ENCODE results near the gene PHLDB2.

The PHLDB2 gene

DNA sequence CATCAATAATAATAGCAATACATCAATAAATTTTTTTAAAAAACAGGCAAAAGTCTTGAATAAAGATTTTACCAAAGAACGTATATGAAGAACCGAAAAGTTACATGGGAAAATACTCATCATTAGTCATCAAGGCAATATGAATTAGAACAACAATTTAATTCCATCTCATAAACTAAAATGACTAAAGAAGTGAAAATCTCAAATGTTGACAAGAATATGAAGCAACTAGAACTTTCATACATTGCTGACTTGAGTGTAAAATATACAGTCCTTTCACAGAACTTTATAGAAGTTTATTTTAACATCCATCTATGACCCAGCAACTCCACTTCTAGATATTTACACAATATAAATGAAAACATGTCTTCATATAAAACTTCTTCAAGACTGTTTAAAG, 84.5 kb downstream of the PHLDB2 start:
- H3K4me3 Mint-ChIP-seq, result no peak overlapping the region
- no peaks in the 10 kb centered on the region for H3K9me3 Mint-ChIP-seq
- DNase-seq, result no peak
- TF ChIP-seq, protein P1, sequence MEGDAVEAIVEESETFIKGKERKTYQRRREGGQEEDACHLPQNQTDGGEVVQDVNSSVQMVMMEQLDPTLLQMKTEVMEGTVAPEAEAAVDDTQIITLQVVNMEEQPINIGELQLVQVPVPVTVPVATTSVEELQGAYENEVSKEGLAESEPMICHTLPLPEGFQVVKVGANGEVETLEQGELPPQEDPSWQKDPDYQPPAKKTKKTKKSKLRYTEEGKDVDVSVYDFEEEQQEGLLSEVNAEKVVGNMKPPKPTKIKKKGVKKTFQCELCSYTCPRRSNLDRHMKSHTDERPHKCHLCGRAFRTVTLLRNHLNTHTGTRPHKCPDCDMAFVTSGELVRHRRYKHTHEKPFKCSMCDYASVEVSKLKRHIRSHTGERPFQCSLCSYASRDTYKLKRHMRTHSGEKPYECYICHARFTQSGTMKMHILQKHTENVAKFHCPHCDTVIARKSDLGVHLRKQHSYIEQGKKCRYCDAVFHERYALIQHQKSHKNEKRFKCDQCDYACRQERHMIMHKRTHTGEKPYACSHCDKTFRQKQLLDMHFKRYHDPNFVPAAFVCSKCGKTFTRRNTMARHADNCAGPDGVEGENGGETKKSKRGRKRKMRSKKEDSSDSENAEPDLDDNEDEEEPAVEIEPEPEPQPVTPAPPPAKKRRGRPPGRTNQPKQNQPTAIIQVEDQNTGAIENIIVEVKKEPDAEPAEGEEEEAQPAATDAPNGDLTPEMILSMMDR (IDR thresholded peaks at IDR 0.05), result no peak
- no peak overlapping the region for H3K27ac Mint-ChIP-seq
- peaks cover 49% of the 10 kb centered on the region for H3K36me3 Mint-ChIP-seq (ENCODE audit: low read depth)
- peaks cover 12% of the 10 kb centered on the region for H3K4me1 Mint-ChIP-seq
- no peaks in the 10 kb centered on the region for H3K27me3 Mint-ChIP-seq (ENCODE audit: low read depth, poor library complexity)

DNA sequence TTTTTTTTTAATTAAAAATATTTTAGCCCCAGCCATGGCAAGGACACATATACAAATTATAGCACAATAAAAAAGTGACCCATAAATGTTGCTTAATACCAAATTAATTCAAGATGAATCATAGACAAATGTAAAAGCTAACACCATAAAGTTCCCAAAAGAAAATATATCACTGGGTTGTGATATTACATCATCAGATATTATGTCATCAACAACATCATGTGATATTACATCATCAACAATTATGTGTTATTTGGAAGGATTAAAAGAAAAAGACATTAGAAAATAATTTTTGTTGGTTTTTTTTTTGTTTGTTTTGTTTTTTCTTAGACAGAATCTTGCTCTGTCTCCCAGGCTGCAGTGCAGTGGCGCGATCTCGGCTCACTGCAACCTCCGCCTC, 85.3 kb downstream of the PHLDB2 start:
- no peak for DNase-seq
- Mint-ChIP-seq H3K4me3 (no peak overlapping the region), H3K27ac (no peak overlapping the region)

DNA sequence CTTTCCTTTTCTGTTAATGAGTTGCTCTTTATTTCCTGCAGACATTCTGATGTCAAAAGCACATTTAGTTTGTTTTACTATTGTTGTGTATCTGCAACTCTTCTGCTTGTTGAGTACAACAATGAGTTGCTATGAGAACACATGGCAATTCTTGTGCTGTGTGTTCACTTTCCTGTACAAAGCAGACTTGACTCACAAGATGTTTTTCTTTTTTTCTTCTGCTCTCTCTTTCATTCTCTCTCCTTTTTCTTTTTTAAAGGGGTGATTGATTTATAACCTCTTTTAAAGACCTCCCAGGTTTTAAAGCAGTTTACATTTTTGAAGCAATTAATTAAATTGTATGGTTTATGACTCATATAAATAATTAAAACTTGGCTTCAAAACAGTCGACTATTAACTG, 88.2 kb downstream of the PHLDB2 start:
- Mint-ChIP-seq H3K36me3 (ENCODE audit: low read depth) (peaks cover 23% of the 10 kb centered on the region), H3K27me3 (ENCODE audit: low read depth, poor library complexity) (no peaks in the 10 kb centered on the region), H3K4me1 (peaks cover 12% of the 10 kb centered on the region), H3K9me3 (no peaks in the 10 kb centered on the region), H3K4me3 (no peak overlapping the region), H3K27ac (no peak overlapping the region)
- TF ChIP-seq, protein P1 (IDR thresholded peaks at IDR 0.05), result no peak
- DNase-seq, result no peak

More for the DNA sequence above, 85.3 kb downstream of the PHLDB2 start:
- Mint-ChIP-seq H3K4me1 (peaks cover 12% of the 10 kb centered on the region), H3K9me3 (no peaks in the 10 kb centered on the region), H3K27me3 (ENCODE audit: low read depth, poor library complexity) (no peaks in the 10 kb centered on the region), H3K36me3 (ENCODE audit: low read depth) (peaks cover 42% of the 10 kb centered on the region)
- TF ChIP-seq, protein P1 (IDR thresholded peaks at IDR 0.05), result no peak

DNA sequence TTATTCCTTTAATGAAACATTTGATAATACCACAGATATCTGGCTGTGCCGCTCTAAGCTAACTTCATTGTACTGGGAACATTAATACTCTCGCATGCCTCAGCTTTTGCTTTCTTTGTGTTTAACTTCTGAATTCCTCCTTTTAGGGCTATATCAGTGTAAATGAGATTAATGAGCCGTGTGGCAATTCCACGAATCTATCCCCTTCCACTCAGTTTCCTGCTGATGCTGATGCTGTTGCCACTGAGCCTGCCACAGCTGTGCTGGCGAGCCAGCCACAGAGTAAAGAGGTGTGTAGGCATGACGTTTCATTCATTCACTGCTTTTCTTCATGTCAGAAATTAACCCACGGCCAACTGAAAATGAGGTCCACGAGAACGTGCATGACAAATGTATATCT, 89.7 kb downstream of the PHLDB2 start:
- Mint-ChIP-seq H3K4me3 (no peak overlapping the region), H3K27me3 (ENCODE audit: low read depth, poor library complexity) (no peaks in the 10 kb centered on the region), H3K27ac (no peak overlapping the region), H3K9me3 (no peaks in the 10 kb centered on the region), H3K36me3 (ENCODE audit: low read depth) (peaks cover 27% of the 10 kb centered on the region), H3K4me1 (peaks cover 12% of the 10 kb centered on the region)
- no peak for DNase-seq
- TF ChIP-seq, protein P1 (IDR thresholded peaks at IDR 0.05), result no peak

DNA sequence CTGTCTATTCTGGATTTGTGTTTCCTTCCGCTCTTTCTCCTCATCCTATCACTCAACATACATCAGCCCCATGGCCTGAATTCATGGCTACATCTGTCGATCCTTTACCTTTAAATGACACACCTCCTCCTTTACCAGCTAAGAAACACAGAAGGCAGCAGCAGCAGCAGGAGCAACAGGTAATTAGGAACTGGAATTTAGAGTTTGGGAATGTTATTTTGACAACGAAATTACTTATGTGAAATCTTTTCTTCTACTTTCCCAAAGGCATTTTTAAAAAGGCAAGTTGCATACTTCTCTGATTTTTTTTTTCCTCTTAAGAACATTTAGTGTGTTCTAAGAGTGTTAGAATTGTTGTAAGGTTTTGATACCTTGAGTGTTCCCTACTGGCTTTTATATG, 90.6 kb downstream of the PHLDB2 start:
- H3K4me1 Mint-ChIP-seq, result peaks cover 12% of the 10 kb centered on the region
- TF ChIP-seq, protein P1 (IDR thresholded peaks at IDR 0.05), result no peak
- H3K27me3 Mint-ChIP-seq (ENCODE audit: low read depth, poor library complexity), result no peaks in the 10 kb centered on the region
- H3K4me3 Mint-ChIP-seq, result no peak overlapping the region
- DNase-seq, result no peak
- H3K27ac Mint-ChIP-seq, result no peak overlapping the region
- H3K36me3 Mint-ChIP-seq (ENCODE audit: low read depth), result peaks cover 30% of the 10 kb centered on the region
- H3K9me3 Mint-ChIP-seq, result no peaks in the 10 kb centered on the region

DNA sequence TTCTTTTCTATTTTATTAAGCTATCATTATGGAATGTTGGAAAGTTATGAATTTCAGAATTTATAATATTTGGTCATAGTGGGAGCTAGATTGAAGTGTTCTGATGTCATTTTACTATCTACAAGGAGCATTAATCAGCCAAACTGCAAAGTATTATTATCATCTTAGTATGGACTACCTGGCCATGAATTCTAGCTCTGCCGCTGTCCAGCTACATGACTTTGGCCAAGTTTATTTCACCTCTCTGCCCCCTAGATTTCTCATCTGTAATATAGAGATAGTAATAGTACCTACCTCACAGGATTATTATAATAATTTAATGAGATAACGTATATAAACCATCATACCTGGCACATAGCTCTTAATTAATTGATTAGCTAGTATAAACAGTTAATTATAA, 92.0 kb downstream of the PHLDB2 start:
- H3K4me3 Mint-ChIP-seq, result no peak overlapping the region
- H3K9me3 Mint-ChIP-seq, result no peaks in the 10 kb centered on the region
- TF ChIP-seq, protein P1 (IDR thresholded peaks at IDR 0.05), result no peak
- DNase-seq, result no peak
- H3K4me1 Mint-ChIP-seq, result peaks cover 12% of the 10 kb centered on the region
- peaks cover 20% of the 10 kb centered on the region for H3K36me3 Mint-ChIP-seq (ENCODE audit: low read depth)
- H3K27ac Mint-ChIP-seq, result no peak overlapping the region
- H3K27me3 Mint-ChIP-seq (ENCODE audit: low read depth, poor library complexity), result no peaks in the 10 kb centered on the region
